ENCODE measurements around the gene DCST2. TPM values are rescaled to one million over a fixed set of nuclear protein-coding genes. Genes with fewer than 3 reads are reported as not detected.

DCST2 gene
- total RNA-seq, 1 donor from 2014 or later: 0.30 TPM

DNA sequence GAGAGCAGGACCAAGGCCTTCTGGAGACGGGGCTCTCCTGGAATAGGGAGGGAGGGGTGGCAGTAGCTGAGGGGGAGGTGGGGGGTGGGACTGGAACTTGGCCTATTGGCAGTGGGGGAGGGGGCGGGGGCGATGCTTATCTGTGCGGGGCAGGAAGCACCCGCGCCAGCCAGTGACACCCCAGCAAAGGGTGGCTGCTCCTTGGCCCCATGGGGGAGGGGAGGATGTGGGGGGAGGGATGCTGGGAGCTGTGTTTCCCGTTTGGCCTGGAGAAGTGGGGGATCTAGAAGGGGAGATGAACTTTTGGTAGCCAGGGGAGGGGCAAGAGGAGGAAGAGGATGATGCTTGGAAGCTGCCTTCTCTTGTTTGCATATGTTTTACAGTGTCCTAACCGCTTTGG, 19.9 kb downstream of the DCST2 start:
- DNase-seq (ENCODE audit: low spot score): no peak

DNA sequence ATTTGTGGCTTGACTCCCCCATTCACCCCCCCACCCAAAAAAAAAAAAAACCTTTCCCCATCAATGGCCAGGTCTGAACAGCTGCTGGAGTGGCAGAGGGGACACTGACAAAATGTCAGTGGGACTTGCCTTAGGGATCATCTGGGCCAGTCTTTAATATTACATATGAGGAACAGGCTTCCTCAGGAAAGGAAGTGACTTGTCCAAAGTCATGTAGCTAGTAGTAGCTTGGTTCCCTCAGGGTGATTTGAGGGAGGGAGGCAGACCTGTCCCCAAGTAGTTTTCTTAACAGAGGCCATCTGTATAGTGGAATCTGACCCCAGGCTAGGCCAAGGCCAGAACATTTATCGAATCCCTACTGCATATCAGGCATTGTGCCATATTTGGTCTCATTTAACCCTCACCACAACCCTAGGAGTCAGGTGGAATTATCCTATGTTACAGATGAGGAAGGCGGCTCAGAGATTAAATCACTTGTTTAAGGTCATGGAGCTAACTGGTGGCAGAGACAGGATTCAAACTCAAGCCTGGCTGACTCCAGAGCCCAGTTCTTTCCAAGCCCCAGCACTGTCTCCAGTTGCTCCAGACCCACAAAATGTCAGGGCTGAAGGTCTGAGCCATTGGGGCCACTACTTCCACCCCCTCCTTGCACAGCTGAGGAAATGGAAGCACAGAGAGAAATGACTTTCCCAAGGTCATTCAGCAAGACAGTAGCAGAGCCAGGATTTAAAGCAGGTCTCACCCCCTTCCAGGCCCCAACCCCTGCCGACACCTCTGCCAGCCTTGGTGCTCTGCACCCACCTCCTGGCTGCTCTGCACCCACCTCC, 20.6 kb downstream of the DCST2 start:
- Mint-ChIP-seq H3K4me3 (ENCODE audit: unreplicated experiment) (no peak overlapping the region), H3K9me3 (ENCODE audit: low read depth) (no peaks in the 10 kb centered on the region), H3K27ac (ENCODE audit: unreplicated experiment) (peak overlapping the region; percentile 12), H3K27me3 (ENCODE audit: low read depth) (no peaks in the 10 kb centered on the region), H3K4me1 (ENCODE audit: low read depth) (peaks cover 9% of the 10 kb centered on the region), H3K36me3 (ENCODE audit: low read depth) (peaks cover 3% of the 10 kb centered on the region)
- DNase-seq (ENCODE audit: low spot score): no peak
- TF ChIP-seq, protein P1, sequence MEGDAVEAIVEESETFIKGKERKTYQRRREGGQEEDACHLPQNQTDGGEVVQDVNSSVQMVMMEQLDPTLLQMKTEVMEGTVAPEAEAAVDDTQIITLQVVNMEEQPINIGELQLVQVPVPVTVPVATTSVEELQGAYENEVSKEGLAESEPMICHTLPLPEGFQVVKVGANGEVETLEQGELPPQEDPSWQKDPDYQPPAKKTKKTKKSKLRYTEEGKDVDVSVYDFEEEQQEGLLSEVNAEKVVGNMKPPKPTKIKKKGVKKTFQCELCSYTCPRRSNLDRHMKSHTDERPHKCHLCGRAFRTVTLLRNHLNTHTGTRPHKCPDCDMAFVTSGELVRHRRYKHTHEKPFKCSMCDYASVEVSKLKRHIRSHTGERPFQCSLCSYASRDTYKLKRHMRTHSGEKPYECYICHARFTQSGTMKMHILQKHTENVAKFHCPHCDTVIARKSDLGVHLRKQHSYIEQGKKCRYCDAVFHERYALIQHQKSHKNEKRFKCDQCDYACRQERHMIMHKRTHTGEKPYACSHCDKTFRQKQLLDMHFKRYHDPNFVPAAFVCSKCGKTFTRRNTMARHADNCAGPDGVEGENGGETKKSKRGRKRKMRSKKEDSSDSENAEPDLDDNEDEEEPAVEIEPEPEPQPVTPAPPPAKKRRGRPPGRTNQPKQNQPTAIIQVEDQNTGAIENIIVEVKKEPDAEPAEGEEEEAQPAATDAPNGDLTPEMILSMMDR (IDR thresholded peaks at IDR 0.05): no peak

More for the DNA sequence above, 19.9 kb downstream of the DCST2 start:
- Mint-ChIP-seq H3K9me3 (ENCODE audit: low read depth) (no peaks in the 10 kb centered on the region), H3K4me1 (ENCODE audit: low read depth) (peaks cover 10% of the 10 kb centered on the region), H3K36me3 (ENCODE audit: low read depth) (peaks cover 3% of the 10 kb centered on the region), H3K27me3 (ENCODE audit: low read depth) (no peaks in the 10 kb centered on the region), H3K27ac (ENCODE audit: unreplicated experiment) (no peak overlapping the region), H3K4me3 (ENCODE audit: unreplicated experiment) (no peak overlapping the region)
- TF ChIP-seq, protein P1 (IDR thresholded peaks at IDR 0.05): no peak

DNA sequence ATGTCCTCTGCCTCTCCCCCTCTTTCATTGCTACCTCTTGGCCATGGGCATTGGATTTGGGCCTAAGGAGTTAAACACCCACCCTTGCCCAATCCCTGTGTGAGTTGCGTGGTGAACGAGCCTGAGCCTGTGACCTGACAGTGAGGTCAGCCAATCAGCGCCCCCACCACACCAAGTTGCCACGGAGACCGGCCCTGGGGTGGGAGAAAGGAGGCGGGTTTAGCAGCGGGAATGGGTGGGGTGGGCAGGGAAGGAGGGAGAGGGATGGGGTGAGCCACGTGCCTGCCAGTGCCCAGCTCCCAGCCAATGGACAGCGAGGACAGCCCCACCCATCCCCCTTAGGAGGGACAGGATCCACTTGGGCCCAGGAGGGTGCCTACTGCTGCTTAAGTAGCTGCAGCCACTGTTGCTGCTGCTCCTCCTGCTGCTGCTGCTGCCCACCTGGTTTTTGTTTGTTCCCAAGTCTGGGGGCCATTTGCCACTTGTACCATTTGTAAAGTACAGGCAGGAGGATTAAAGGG, 21.5 kb downstream of the DCST2 start:
- H3K27ac Mint-ChIP-seq (ENCODE audit: unreplicated experiment): peak overlapping the region; percentile 54
- H3K9me3 Mint-ChIP-seq (ENCODE audit: low read depth): no peaks in the 10 kb centered on the region
- H3K27me3 Mint-ChIP-seq (ENCODE audit: low read depth): no peaks in the 10 kb centered on the region
- TF ChIP-seq, protein P1 (IDR thresholded peaks at IDR 0.05): no peak
- no peak for DNase-seq (ENCODE audit: low spot score)
- H3K36me3 Mint-ChIP-seq (ENCODE audit: low read depth): peaks cover 3% of the 10 kb centered on the region
- no peak overlapping the region for H3K4me3 Mint-ChIP-seq (ENCODE audit: unreplicated experiment)
- peaks cover 3% of the 10 kb centered on the region for H3K4me1 Mint-ChIP-seq (ENCODE audit: low read depth)

DNA sequence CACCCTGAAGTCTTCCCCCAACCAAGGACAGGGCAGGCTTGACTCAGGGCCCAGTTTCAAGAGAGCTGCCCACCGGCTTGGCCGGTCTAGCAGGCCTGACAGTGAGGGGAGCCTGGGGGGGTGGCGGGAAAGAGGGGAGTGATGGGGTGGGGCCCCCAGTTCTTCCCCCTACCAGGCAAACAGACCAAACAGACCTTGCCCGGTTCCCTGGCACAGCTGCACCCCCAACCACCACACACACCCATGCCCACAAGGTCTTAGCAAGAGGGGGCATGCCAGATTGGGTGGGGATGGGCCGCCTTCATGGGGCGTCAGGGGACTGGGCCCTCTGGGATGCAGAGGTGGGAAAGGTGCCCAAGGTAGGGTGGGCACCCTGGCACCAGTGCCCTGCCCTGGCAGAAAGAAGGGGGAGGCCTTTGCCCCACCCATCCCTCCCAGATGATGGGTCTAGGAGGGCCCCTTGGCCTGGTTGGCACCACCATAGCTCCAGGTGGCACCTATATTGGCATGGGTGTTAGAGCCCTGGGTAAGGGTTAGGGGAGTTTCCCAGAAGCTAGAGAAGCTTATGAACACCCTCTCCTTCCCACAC, 22.1 kb downstream of the DCST2 start:
- Mint-ChIP-seq H3K27ac (ENCODE audit: unreplicated experiment) (no peak overlapping the region), H3K27me3 (ENCODE audit: low read depth) (no peaks in the 10 kb centered on the region), H3K4me1 (ENCODE audit: low read depth) (peaks cover 3% of the 10 kb centered on the region), H3K4me3 (ENCODE audit: unreplicated experiment) (no peak overlapping the region), H3K36me3 (ENCODE audit: low read depth) (peaks cover 3% of the 10 kb centered on the region), H3K9me3 (ENCODE audit: low read depth) (no peaks in the 10 kb centered on the region)
- no peak for DNase-seq (ENCODE audit: low spot score)
- TF ChIP-seq, protein P1 (IDR thresholded peaks at IDR 0.05): no peak

DNA sequence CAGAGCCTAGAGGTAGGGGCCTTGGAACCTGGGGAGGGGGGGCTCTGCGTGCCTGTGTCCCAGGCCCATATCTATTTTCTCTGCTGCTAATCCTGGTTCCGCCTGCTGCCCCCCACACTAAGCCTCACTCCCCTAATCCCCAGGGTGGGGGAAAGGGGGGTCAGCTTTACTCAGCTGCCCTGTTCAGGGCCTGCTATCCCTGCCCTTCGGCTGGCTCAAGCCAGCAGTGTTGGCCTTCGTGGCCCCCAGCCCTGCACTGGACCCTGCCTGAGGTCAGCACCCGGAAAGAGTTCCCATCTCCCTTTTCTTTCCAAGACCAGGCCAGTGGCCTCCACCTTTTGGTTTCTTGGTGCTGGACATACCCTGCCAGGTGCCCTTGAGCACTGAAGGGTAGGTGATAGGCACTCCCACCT, 22.6 kb downstream of the DCST2 start:
- Mint-ChIP-seq H3K36me3 (ENCODE audit: low read depth) (peaks cover 3% of the 10 kb centered on the region), H3K27me3 (ENCODE audit: low read depth) (no peaks in the 10 kb centered on the region), H3K27ac (ENCODE audit: unreplicated experiment) (no peak overlapping the region), H3K9me3 (ENCODE audit: low read depth) (no peaks in the 10 kb centered on the region), H3K4me1 (ENCODE audit: low read depth) (peaks cover 8% of the 10 kb centered on the region), H3K4me3 (ENCODE audit: unreplicated experiment) (no peak overlapping the region)
- DNase-seq (ENCODE audit: low spot score): no peak
- TF ChIP-seq, protein P1 (IDR thresholded peaks at IDR 0.05): no peak

Measured in chondrocyte (in vitro differentiated cells).